Peyer's patch (tissue), 4 donors: ENCODE results near the gene NOC3L.

Experiments
- POLR2A ChIP-seq, 2 donors: fragments of 450-650 bp; IDR thresholded peaks; one replicate each; pipeline ENCODE4 v1.5.1; 2017; ENCODE audit warnings: antibody characterized with exemption in 2 of 2, mild to moderate bottlenecking in 2 of 2, moderate library complexity in 2 of 2
- TF ChIP-seq, protein P1 (sequence below), 6 experiments: fragments of 450-650 bp in 4 of 6; fragments of 200-600 bp in 2 of 6; sonication (generic) in 1 of 6; IDR thresholded peaks; one replicate each; pipeline ENCODE4 v1.5.1; 2017 to 2019; ENCODE audit warnings: antibody characterized with exemption in 6 of 6, mild to moderate bottlenecking in 3 of 6, moderate library complexity in 1 of 6

DNA sequence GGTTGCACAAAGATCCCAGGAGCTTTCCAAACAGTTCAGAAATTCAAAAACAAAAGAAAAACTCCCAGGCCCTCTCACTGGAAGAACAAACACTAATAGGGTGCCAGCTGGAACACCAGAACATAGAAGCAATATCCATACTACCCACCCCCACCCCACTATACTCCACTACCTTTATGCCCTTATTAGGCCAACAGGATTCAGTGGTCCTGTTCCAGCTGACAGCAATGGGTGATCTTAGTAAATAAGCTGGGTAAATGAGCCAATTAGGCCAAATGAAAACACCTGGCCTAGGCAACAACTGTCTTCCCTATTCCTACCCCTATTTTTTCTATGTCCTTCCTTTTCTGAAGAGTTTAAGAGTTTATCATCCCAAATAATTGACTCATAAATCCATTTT, 11.7 kb downstream of the NOC3L start:
- TF ChIP-seq, protein P1, sequence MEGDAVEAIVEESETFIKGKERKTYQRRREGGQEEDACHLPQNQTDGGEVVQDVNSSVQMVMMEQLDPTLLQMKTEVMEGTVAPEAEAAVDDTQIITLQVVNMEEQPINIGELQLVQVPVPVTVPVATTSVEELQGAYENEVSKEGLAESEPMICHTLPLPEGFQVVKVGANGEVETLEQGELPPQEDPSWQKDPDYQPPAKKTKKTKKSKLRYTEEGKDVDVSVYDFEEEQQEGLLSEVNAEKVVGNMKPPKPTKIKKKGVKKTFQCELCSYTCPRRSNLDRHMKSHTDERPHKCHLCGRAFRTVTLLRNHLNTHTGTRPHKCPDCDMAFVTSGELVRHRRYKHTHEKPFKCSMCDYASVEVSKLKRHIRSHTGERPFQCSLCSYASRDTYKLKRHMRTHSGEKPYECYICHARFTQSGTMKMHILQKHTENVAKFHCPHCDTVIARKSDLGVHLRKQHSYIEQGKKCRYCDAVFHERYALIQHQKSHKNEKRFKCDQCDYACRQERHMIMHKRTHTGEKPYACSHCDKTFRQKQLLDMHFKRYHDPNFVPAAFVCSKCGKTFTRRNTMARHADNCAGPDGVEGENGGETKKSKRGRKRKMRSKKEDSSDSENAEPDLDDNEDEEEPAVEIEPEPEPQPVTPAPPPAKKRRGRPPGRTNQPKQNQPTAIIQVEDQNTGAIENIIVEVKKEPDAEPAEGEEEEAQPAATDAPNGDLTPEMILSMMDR (IDR thresholded peaks at IDR 0.05), result no peak
- TF ChIP-seq POLR2A (IDR thresholded peaks at IDR 0.05), result no peak
